ENCODE measurements around the gene CGB7. TPM values are rescaled to one million over a fixed set of nuclear protein-coding genes. Genes with fewer than 3 reads are reported as not detected.

CGB7 gene
- total RNA-seq (not detected), polyA plus RNA-seq (under 1 TPM in 1 of 2 donors, not detected in 1; 0.38 TPM)

DNA sequence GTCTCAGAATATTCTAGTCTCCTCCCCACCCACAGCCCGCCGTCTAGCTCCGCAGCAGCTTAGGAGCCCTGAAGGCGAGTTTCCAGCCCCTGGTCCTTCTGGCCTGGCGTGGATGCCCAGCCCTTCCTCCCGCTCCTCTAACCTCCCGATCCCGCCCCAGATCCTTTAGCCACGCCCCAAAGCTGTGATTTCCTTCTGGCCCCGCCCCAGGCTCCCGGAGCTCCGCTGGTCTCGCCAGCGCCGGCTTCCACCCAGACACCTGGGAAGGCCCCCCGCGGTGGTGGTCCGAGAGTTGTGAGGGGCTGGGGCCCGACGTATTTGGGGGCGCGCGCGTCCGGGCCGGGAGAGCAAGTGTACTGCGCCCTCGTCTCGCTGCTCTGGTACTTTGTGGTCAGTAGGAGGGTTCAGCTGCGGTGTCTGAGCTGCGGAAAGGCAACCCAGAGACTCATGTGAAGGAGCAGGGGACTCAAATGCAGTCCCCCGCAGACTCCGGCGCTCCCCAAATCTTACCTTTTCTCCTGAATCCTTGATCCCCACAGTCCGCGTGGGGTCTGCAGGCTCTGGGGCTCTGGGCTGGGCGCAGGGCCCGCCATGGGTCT, at the start of gene CGB7:
TSS of gene CGB7 (minus strand) at position 114 of the 599 bp plus-strand sequence. CDS start 2,374 bp downstream, outside the sequence.
- 2 to 4% methylated on average over 32 to 38 of the region's 38 CpGs for whole genome bisulfite sequencing, 2 donors
- TF ChIP-seq, protein P1, sequence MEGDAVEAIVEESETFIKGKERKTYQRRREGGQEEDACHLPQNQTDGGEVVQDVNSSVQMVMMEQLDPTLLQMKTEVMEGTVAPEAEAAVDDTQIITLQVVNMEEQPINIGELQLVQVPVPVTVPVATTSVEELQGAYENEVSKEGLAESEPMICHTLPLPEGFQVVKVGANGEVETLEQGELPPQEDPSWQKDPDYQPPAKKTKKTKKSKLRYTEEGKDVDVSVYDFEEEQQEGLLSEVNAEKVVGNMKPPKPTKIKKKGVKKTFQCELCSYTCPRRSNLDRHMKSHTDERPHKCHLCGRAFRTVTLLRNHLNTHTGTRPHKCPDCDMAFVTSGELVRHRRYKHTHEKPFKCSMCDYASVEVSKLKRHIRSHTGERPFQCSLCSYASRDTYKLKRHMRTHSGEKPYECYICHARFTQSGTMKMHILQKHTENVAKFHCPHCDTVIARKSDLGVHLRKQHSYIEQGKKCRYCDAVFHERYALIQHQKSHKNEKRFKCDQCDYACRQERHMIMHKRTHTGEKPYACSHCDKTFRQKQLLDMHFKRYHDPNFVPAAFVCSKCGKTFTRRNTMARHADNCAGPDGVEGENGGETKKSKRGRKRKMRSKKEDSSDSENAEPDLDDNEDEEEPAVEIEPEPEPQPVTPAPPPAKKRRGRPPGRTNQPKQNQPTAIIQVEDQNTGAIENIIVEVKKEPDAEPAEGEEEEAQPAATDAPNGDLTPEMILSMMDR (IDR thresholded peaks at IDR 0.05), result no peak
- ATAC-seq, result peak; percentile 80 to 85 (median 85)
- Histone ChIP-seq H3K36me3 (no peaks in the 10 kb centered on the region), H3K9me3 (no peaks in the 10 kb centered on the region), H3K27ac (no peak within 1 kb of the TSS), H3K4me3 (peak within 1 kb of the TSS in 3 of 4 donors; percentile 26 to 67 (median 47)), H3K4me1 (peaks cover 0 to 5% (median 0%) of the 10 kb centered on the region in 3 donors), H3K27me3 (no peaks in the 10 kb centered on the region)
- FAIRE-seq, result no peak
- DNase-seq, result peak; percentile 64 to 89 (median 82)
- intact Hi-C loops (cut with DNase I), result no loop called here

DNA sequence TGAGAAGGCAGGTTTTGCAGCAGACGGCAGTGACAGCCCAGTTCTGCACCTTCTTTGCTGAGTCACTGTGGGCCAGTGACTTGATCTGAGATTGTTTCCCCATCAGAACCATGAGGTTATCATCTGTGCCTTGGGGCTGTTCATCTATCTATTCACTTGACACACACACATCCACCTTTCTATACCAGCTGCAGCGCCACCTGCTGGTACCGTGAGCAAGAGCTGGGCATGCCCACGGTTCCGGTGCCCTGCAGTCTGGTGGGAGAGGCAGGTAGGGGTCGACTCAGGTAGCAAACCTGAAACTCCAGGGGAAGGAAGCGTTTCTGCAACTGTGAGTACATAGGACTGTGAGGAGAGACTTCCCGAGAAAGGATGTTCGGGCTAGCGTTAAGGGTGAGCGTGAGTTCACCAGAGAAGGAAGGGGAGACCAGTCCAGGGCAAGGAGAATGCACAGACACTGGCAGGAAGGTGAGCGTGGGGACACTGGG, 49.1 kb upstream of the CGB7 start:
- intact Hi-C loops (cut with DNase I), result no loop called here
- H3K9me3 ChIP-seq, result no peaks in the 10 kb centered on the region
- H3K27me3 ChIP-seq, result no peaks in the 10 kb centered on the region
- H3K27ac ChIP-seq, result no peak overlapping the region
- H3K4me1 ChIP-seq, result no peaks in the 10 kb centered on the region
- FAIRE-seq (no peak), ATAC-seq (peak; percentile 46 to 69 (median 60)), DNase-seq (peak in 3 of 6 donors; percentile 58 to 85 (median 67))
- no peak overlapping the region for H3K4me3 ChIP-seq
- 54 to 60% methylated on average over 12 of the region's 12 CpGs for WGBS, 2 donors
- TF ChIP-seq, protein P1 (IDR thresholded peaks at IDR 0.05), result peak; percentile 54 to 78 (median 65)
- H3K36me3 ChIP-seq, result peaks cover 0 to 59% (median 19%) of the 10 kb centered on the region in 3 donors

GRCh38 chr19:49104229-49104864, 46.8 kb upstream of the CGB7 start:
- WGBS, 2 donors, result 85 to 89% methylated on average over 30 of the region's 30 CpGs
- Histone ChIP-seq H3K27me3 (no peaks in the 10 kb centered on the region), H3K4me1 (no peaks in the 10 kb centered on the region), H3K4me3 (no peak overlapping the region), H3K27ac (no peak overlapping the region), H3K9me3 (no peaks in the 10 kb centered on the region), H3K36me3 (peaks cover 0 to 79% (median 25%) of the 10 kb centered on the region in 3 donors)
- TF ChIP-seq, protein P1 (IDR thresholded peaks at IDR 0.05), result no peak
- intact Hi-C loops (cut with DNase I), result loop anchor here in 1 of 3 donors (5.0 kb wide), 1 partner anchor 93 kb away; no protein-coding TSS in a partner anchor
- FAIRE-seq (no peak), ATAC-seq (no peak), DNase-seq (no peak)

DNA sequence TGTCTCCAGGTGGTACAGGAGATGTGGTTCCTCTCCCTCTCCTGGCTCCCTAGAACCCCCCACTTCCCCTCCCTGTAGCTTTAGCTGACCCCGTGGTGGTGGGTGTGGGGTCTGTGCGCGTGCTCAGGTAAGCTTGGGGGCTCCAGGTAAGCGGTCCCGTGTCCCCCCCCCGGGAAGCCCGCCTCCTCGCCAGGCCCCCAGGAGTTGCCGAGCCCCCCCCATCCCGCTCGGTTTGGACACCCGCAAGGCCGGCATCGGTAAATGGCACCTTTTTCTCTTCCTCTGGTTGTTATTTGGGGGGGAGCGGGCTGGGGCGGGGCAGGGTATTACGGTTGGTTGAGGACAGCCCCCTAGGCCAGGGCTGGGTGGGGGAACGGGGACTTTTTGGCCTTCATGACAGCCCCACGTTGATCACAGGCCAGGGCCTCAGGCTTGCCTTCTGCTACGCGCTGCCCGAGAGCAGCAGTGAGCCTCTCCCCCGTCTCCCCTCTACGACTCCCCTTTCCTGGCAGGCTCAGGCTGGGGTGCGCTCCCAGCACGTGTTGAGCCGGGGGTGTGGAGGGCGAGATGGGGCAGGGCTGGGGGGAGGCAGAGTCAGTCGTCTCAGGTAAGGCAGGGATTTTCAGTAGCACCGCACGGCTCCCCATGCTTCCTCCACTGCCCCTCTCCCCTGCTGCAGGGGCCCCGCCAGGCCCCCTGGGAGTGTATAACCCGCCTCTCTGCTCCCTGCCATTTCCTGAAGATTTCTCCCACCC, 46.0 kb upstream of the CGB7 start:
- DNase-seq, result no peak
- FAIRE-seq, result no peak
- no peak overlapping the region for H3K4me3 ChIP-seq
- no peaks in the 10 kb centered on the region for H3K27me3 ChIP-seq
- H3K36me3 ChIP-seq, result peaks cover 3 to 80% (median 27%) of the 10 kb centered on the region in 3 donors
- no peak overlapping the region for H3K27ac ChIP-seq
- intact Hi-C loops (cut with DNase I), result loop anchor here in 1 of 3 donors (5.0 kb wide), 1 partner anchor 94 kb away; no protein-coding TSS in a partner anchor
- no peaks in the 10 kb centered on the region for H3K4me1 ChIP-seq
- ATAC-seq, result no peak
- TF ChIP-seq, protein P1 (IDR thresholded peaks at IDR 0.05), result no peak
- 88 to 92% methylated on average over 30 to 33 of the region's 33 CpGs for WGBS, 2 donors
- no peaks in the 10 kb centered on the region for H3K9me3 ChIP-seq

Data from pancreas (tissue), 10 donors.